ENCODE data around the gene LRRC36.

- TF ChIP-seq, protein P1, sequence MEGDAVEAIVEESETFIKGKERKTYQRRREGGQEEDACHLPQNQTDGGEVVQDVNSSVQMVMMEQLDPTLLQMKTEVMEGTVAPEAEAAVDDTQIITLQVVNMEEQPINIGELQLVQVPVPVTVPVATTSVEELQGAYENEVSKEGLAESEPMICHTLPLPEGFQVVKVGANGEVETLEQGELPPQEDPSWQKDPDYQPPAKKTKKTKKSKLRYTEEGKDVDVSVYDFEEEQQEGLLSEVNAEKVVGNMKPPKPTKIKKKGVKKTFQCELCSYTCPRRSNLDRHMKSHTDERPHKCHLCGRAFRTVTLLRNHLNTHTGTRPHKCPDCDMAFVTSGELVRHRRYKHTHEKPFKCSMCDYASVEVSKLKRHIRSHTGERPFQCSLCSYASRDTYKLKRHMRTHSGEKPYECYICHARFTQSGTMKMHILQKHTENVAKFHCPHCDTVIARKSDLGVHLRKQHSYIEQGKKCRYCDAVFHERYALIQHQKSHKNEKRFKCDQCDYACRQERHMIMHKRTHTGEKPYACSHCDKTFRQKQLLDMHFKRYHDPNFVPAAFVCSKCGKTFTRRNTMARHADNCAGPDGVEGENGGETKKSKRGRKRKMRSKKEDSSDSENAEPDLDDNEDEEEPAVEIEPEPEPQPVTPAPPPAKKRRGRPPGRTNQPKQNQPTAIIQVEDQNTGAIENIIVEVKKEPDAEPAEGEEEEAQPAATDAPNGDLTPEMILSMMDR (optimal IDR thresholded peaks at IDR 0.05 in 1 of 3, IDR thresholded peaks at IDR 0.05 in 1 of 3, conservative IDR thresholded peaks at IDR 0.05 in 1 of 3; ENCODE audit: extremely low read depth in 1 of 3, insufficient read depth in 2 of 3, low read length in 3 of 3), result no peak
- TF ChIP-seq EZH2 (IDR thresholded peaks at IDR 0.05; ENCODE audit: low read length), result no peak
Measured at GRCh38 chr16:67287960-67288359, 38.7 kb upstream of the LRRC36 start.

All from keratinocyte (primary cell).